ENCODE results near the gene NOP9.
A peak's percentile ranks its signal among the peaks of the same experiment; 100 is the strongest.

The NOP9 gene

GRCh38 chr14:24304019-24304387 lies 4.4 kb downstream of the NOP9 start:
- no peak for DNase-seq
- peaks cover 24% of the 10 kb centered on the region for H3K79me2 ChIP-seq (ENCODE audit: low read length)
- H3K4me2 ChIP-seq (ENCODE audit: low read depth, low read length): no peak overlapping the region
- no peaks in the 10 kb centered on the region for H3K9me2 ChIP-seq (replicated peaks; ENCODE audit: insufficient read depth, low read length)
- no peaks in the 10 kb centered on the region for H3K9me3 ChIP-seq (replicated peaks; ENCODE audit: insufficient read depth, low read length)
- H3K36me3 ChIP-seq (replicated peaks; ENCODE audit: insufficient read depth, low read length): no peaks in the 10 kb centered on the region
- H3K27ac ChIP-seq (ENCODE audit: low read length): no peak overlapping the region
- H3K9ac ChIP-seq (ENCODE audit: low read length): no peak overlapping the region
- H3K27me3 ChIP-seq (replicated peaks; ENCODE audit: insufficient read depth, low read length): no peaks in the 10 kb centered on the region
- H4K20me1 ChIP-seq (ENCODE audit: insufficient read depth, low read length): no peaks in the 10 kb centered on the region
- H2AFZ ChIP-seq (ENCODE audit: low read length): no peak overlapping the region
- no peak for TF ChIP-seq EZH2phosphoT487 (IDR thresholded peaks at IDR 0.05; ENCODE audit: low read length)
- TF ChIP-seq, protein P1, sequence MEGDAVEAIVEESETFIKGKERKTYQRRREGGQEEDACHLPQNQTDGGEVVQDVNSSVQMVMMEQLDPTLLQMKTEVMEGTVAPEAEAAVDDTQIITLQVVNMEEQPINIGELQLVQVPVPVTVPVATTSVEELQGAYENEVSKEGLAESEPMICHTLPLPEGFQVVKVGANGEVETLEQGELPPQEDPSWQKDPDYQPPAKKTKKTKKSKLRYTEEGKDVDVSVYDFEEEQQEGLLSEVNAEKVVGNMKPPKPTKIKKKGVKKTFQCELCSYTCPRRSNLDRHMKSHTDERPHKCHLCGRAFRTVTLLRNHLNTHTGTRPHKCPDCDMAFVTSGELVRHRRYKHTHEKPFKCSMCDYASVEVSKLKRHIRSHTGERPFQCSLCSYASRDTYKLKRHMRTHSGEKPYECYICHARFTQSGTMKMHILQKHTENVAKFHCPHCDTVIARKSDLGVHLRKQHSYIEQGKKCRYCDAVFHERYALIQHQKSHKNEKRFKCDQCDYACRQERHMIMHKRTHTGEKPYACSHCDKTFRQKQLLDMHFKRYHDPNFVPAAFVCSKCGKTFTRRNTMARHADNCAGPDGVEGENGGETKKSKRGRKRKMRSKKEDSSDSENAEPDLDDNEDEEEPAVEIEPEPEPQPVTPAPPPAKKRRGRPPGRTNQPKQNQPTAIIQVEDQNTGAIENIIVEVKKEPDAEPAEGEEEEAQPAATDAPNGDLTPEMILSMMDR (IDR thresholded peaks at IDR 0.05; ENCODE audit: low read length): no peak
- TF ChIP-seq EZH2 (optimal IDR thresholded peaks at IDR 0.05; ENCODE audit: low read depth, low read length): no peak
- H3K4me3 ChIP-seq (ENCODE audit: low read length): no peak overlapping the region
- no peaks in the 10 kb centered on the region for H3F3A ChIP-seq (ENCODE audit: insufficient read depth, low read length)
- H3K4me1 ChIP-seq (ENCODE audit: low read length): 0 out of 2 replicates have a peak, but pooled peaks cover 5% of the 10 kb centered on the region

DNA sequence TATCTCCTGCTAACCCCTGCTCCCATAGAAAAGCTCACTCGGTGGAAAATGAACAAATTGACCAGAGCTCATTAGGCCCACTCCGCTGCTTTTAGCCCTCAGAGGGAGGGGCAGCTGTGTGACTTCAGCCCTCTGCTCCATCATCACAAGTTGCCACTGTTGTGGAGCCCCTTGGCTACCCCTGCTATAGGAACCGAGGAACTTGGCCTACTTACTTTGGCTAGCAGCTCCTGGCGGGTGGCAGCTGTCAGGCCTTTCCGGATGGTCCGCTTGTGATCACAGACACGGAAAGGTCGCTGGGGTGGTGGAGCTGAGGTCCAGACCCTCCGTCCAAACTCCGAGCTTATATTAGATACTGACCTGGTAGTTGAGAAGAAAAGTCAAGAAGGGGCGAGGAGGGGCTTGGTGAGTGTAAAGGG lies 7.5 kb downstream of the NOP9 start:
- Histone ChIP-seq H3K9ac (ENCODE audit: low read length) (no peak overlapping the region), H3K27ac (ENCODE audit: low read length) (no peak overlapping the region), H3K9me2 (replicated peaks; ENCODE audit: insufficient read depth, low read length) (no peaks in the 10 kb centered on the region), H2AFZ (ENCODE audit: low read length) (no peak overlapping the region), H3K9me3 (replicated peaks; ENCODE audit: insufficient read depth, low read length) (no peaks in the 10 kb centered on the region), H3K27me3 (replicated peaks; ENCODE audit: insufficient read depth, low read length) (no peaks in the 10 kb centered on the region), H3K36me3 (replicated peaks; ENCODE audit: insufficient read depth, low read length) (no peaks in the 10 kb centered on the region), H3F3A (ENCODE audit: insufficient read depth, low read length) (peaks cover 5% of the 10 kb centered on the region; the same call in 1 of the 2 replicates), H4K20me1 (ENCODE audit: insufficient read depth, low read length) (no peaks in the 10 kb centered on the region), H3K4me1 (ENCODE audit: low read length) (peaks cover 12% of the 10 kb centered on the region), H3K4me3 (ENCODE audit: low read length) (no peak overlapping the region), H3K4me2 (ENCODE audit: low read depth, low read length) (no peak overlapping the region), H3K79me2 (ENCODE audit: low read length) (peaks cover 19% of the 10 kb centered on the region; the same call in 1 of the 2 replicates)
- TF ChIP-seq EZH2 (optimal IDR thresholded peaks at IDR 0.05; ENCODE audit: low read depth, low read length): no peak
- TF ChIP-seq EZH2phosphoT487 (IDR thresholded peaks at IDR 0.05; ENCODE audit: low read length): no peak
- TF ChIP-seq, protein P1 (IDR thresholded peaks at IDR 0.05; ENCODE audit: low read length): no peak
- no peak for DNase-seq

- H3K4me2 ChIP-seq (ENCODE audit: low read depth, low read length): no peak within 1 kb of the TSS
- H3K9me2 ChIP-seq (replicated peaks; ENCODE audit: insufficient read depth, low read length): no peaks in the 10 kb centered on the region
- H3K36me3 ChIP-seq (replicated peaks; ENCODE audit: insufficient read depth, low read length): no peaks in the 10 kb centered on the region
- peaks cover 19% of the 10 kb centered on the region; the same call in 1 of the 2 replicates for H3K79me2 ChIP-seq (ENCODE audit: low read length)
- H3K27me3 ChIP-seq (replicated peaks; ENCODE audit: insufficient read depth, low read length): no peaks in the 10 kb centered on the region
- H3F3A ChIP-seq (ENCODE audit: insufficient read depth, low read length): peaks cover 5% of the 10 kb centered on the region; the same call in 1 of the 2 replicates
- H2AFZ ChIP-seq (ENCODE audit: low read length): no peak within 1 kb of the TSS
- peak; percentile 15 for DNase-seq
- H3K4me1 ChIP-seq (ENCODE audit: low read length): peaks cover 17% of the 10 kb centered on the region
- H3K4me3 ChIP-seq (ENCODE audit: low read length): no peak within 1 kb of the TSS
- H3K27ac ChIP-seq (ENCODE audit: low read length): no peak within 1 kb of the TSS
- TF ChIP-seq EZH2phosphoT487 (IDR thresholded peaks at IDR 0.05; ENCODE audit: low read length): no peak
- TF ChIP-seq, protein P1 (IDR thresholded peaks at IDR 0.05; ENCODE audit: low read length): peak; percentile 73
- no peak within 1 kb of the TSS for H3K9ac ChIP-seq (ENCODE audit: low read length)
- H3K9me3 ChIP-seq (replicated peaks; ENCODE audit: insufficient read depth, low read length): no peaks in the 10 kb centered on the region
- no peaks in the 10 kb centered on the region for H4K20me1 ChIP-seq (ENCODE audit: insufficient read depth, low read length)
Measured at GRCh38 chr14:24307575-24308341, 8.1 kb downstream of the NOP9 start, which contains the start of gene CIDEB. Gene CIDEB (minus strand): TSS chr14:24307977. CDS start chr14:24307858, 119 bp downstream.
